Measurements from ENCODE around the gene TMEM89. TPM values are rescaled to one million over a fixed set of nuclear protein-coding genes. Genes with fewer than 3 reads are reported as not detected.
A peak's percentile ranks its signal among the peaks of the same experiment; 100 is the strongest.

Gene TMEM89
- total and polyA plus RNA-seq, 8 donors, result 0.62 TPM; not detected in 7

- H3K36me3 ChIP-seq, result peaks cover 59 to 75% (median 70%) of the 10 kb centered on the region in 4 donors
- no peak overlapping the region for H3K4me3 ChIP-seq
- intact Hi-C loops (cut with DNase I; ENCODE audit: low total_unique reads), result no loop called here
- peak overlapping the region; percentile 46 to 84 (median 82) for H3K27ac ChIP-seq
- peak in 1 of 2 donors; percentile 38 for DNase-seq
- no peaks in the 10 kb centered on the region for H3K9me3 ChIP-seq
- peaks cover 29 to 43% (median 38%) of the 10 kb centered on the region in 4 donors for H3K4me1 ChIP-seq
- TF ChIP-seq CTCF (IDR thresholded peaks at IDR 0.05), result no peak
- no peak for TF ChIP-seq EP300 (IDR thresholded peaks at IDR 0.05)
- no peak for TF ChIP-seq POLR2AphosphoS5 (IDR thresholded peaks at IDR 0.05)
- no peak for TF ChIP-seq POLR2A (IDR thresholded peaks at IDR 0.05)
- H3K27me3 ChIP-seq, result peaks cover 0 to 15% (median 4%) of the 10 kb centered on the region in 3 donors
- 36 to 65% (median 47%) methylated on average over 9 to 11 of the region's 11 CpGs for WGBS, 5 donors
Measured at GRCh38 chr3:48599077-48599501, 22.5 kb downstream of the TMEM89 start.

GRCh38 chr3:48598323-48599076 lies 23.1 kb downstream of the TMEM89 start:
- peaks cover 53 to 69% (median 64%) of the 10 kb centered on the region in 4 donors for H3K36me3 ChIP-seq
- peak in 1 of 2 donors; percentile 66 for DNase-seq
- H3K27me3 ChIP-seq, result peaks cover 0 to 21% (median 4%) of the 10 kb centered on the region in 3 donors
- peaks cover 29 to 46% (median 38%) of the 10 kb centered on the region in 4 donors for H3K4me1 ChIP-seq
- TF ChIP-seq POLR2A (IDR thresholded peaks at IDR 0.05) (no peak), POLR2AphosphoS5 (IDR thresholded peaks at IDR 0.05) (no peak), CTCF (IDR thresholded peaks at IDR 0.05) (no peak), EP300 (IDR thresholded peaks at IDR 0.05) (no peak)
- peak overlapping the region; percentile 46 to 84 (median 82) for H3K27ac ChIP-seq
- no peak overlapping the region for H3K4me3 ChIP-seq
- intact Hi-C loops (cut with DNase I; ENCODE audit: low total_unique reads), result no loop called here
- 51 to 70% (median 58%) methylated on average over 5 of the region's 5 CpGs for WGBS, 5 donors
- no peaks in the 10 kb centered on the region for H3K9me3 ChIP-seq

GRCh38 chr3:48597408-48597800 lies 24.2 kb downstream of the TMEM89 start:
- 64 to 80% (median 73%) methylated on average over 6 of the region's 6 CpGs for WGBS, 5 donors
- Histone ChIP-seq H3K36me3 (peaks cover 42 to 58% (median 53%) of the 10 kb centered on the region in 4 donors), H3K4me3 (no peak overlapping the region), H3K27me3 (peaks cover 0 to 32% (median 4%) of the 10 kb centered on the region in 3 donors), H3K9me3 (no peaks in the 10 kb centered on the region), H3K4me1 (peaks cover 29 to 46% (median 38%) of the 10 kb centered on the region in 4 donors), H3K27ac (peak overlapping the region in 4 of 5 donors; percentile 79 to 84 (median 82))
- TF ChIP-seq CTCF (IDR thresholded peaks at IDR 0.05) (no peak), EP300 (IDR thresholded peaks at IDR 0.05) (no peak), POLR2A (IDR thresholded peaks at IDR 0.05) (no peak), POLR2AphosphoS5 (IDR thresholded peaks at IDR 0.05) (no peak)
- no peak for DNase-seq
- intact Hi-C loops (cut with DNase I; ENCODE audit: low total_unique reads), result no loop called here

GRCh38 chr3:48596676-48597407 lies 24.7 kb downstream of the TMEM89 start:
- no peak for DNase-seq
- H3K36me3 ChIP-seq, result peaks cover 37 to 56% (median 47%) of the 10 kb centered on the region in 4 donors
- H3K27me3 ChIP-seq, result peaks cover 0 to 36% (median 4%) of the 10 kb centered on the region in 3 donors
- no peaks in the 10 kb centered on the region for H3K9me3 ChIP-seq
- H3K4me3 ChIP-seq, result no peak overlapping the region
- TF ChIP-seq EP300 (IDR thresholded peaks at IDR 0.05) (no peak), POLR2A (IDR thresholded peaks at IDR 0.05) (no peak), POLR2AphosphoS5 (IDR thresholded peaks at IDR 0.05) (no peak), CTCF (IDR thresholded peaks at IDR 0.05) (no peak)
- WGBS, 5 donors, result 58 to 73% (median 64%) methylated on average over 8 of the region's 8 CpGs
- peak overlapping the region in 4 of 5 donors; percentile 79 to 84 (median 82) for H3K27ac ChIP-seq
- intact Hi-C loops (cut with DNase I; ENCODE audit: low total_unique reads), result no loop called here
- peaks cover 29 to 46% (median 38%) of the 10 kb centered on the region in 4 donors for H3K4me1 ChIP-seq
